Adipocyte (in vitro differentiated cells): ENCODE measurements around the gene DCTPP1.

ENCODE experiments used
- DNase-seq: peaks from one replicate; pipeline ENCODE4 v3.0.0-alpha.2; 2015; ENCODE audit warnings: low read depth
- H3K27me3 ChIP-seq: replicated peaks from 2 replicates; pipeline ENCODE4 v1.7.0; 2013; ENCODE audit warnings: mild to moderate bottlenecking, low read length, moderate library complexity; ENCODE audit not compliant: control insufficient read depth, insufficient read depth
- H3K36me3 ChIP-seq: 2 replicates; pipeline ENCODE4 v1.7.0; 2013; ENCODE audit warnings: low read length, mild to moderate bottlenecking, moderate library complexity; ENCODE audit not compliant: control insufficient read depth, insufficient read depth, severe bottlenecking
- H3K4me1 ChIP-seq: 2 replicates; pipeline ENCODE4 v1.7.0; 2013; ENCODE audit warnings: mild to moderate bottlenecking, low read length, moderate library complexity; ENCODE audit not compliant: control insufficient read depth, insufficient read depth
- H3K4me3 ChIP-seq: 2 replicates; pipeline ENCODE4 v1.7.0; 2013; ENCODE audit warnings: mild to moderate bottlenecking, low read length, moderate library complexity
- H3K9ac ChIP-seq: 2 replicates; pipeline ENCODE4 v1.7.0; 2013; ENCODE audit warnings: mild to moderate bottlenecking, low read length, moderate library complexity
- H3K9me3 ChIP-seq: 2 replicates; pipeline ENCODE4 v1.7.0; 2013; ENCODE audit warnings: mild to moderate bottlenecking, low read length, moderate library complexity; ENCODE audit not compliant: control insufficient read depth

Gene DCTPP1

DNA sequence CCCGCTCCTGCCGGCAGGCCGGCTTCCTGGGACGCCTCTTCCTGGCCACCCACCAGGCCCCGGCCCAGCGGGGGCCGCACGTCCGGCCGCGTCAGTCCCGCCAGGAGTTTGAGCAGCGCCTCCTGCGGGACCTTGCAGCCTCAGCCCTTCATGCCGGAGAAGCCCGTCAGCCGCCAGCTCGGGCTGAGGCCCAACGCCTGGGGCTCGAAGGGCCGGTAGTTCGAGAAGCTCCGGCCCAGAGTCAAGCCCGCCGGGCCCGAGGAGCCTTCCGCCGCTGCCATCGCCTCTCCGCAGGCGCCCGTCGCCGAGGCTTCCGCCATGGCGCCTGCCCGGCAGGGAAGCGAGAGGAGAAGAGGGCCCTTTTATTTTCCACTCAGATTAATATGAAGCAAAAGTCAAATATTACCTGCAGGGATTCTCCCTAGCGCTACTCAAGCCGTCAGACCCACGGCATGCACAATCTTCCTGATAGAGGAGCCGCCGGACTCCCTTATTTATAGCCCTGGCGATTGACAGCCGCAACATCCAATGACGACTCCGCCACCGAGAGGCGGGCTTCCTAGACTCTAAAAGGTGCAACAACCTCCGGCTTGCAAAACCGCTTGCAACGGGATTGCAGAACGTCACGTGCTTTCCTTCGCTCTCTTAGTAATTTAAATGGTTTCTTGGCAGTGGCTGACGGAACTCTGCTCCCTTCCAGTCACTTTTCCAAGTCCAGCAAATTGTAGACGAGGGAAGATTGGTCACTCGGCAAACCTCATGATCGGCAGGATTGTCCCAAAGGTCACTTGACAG lies 15.8 kb upstream of the DCTPP1 start, which contains the start of gene SEPHS2:
TSS of gene SEPHS2 (minus strand) at position 467 of the 795 bp plus-strand sequence. CDS start at position 320, 147 bp downstream.
- peak; percentile 98 for DNase-seq

DNA sequence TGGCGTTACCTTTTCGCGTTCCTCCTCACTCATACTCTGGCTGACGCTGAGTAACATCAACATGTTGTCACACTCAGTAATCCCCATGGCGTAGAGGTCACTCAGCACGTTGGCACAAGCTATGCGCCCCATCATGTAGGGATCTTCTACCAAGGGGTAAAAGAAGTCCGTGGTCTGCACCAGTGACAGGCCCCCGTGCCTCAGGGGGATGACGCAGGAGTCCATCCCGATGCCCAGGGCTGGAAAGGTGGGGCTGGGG lies 15.2 kb upstream of the DCTPP1 start:
- Histone ChIP-seq H3K4me1 (peaks cover 25% of the 10 kb centered on the region), H3K36me3 (peaks cover 15% of the 10 kb centered on the region), H3K4me3 (peak overlapping the region; percentile 91), H3K9ac (peak overlapping the region; percentile 98), H3K27me3 (no peaks in the 10 kb centered on the region), H3K9me3 (no peaks in the 10 kb centered on the region)
- no peak for DNase-seq

More for the DNA sequence above, 15.8 kb upstream of the DCTPP1 start, which contains the start of gene SEPHS2:
- Histone ChIP-seq H3K4me1 (peaks cover 25% of the 10 kb centered on the region), H3K9me3 (no peaks in the 10 kb centered on the region), H3K36me3 (peaks cover 15% of the 10 kb centered on the region), H3K4me3 (peak within 1 kb of the TSS; percentile 91), H3K27me3 (no peaks in the 10 kb centered on the region), H3K9ac (peak within 1 kb of the TSS; percentile 98)

DNA sequence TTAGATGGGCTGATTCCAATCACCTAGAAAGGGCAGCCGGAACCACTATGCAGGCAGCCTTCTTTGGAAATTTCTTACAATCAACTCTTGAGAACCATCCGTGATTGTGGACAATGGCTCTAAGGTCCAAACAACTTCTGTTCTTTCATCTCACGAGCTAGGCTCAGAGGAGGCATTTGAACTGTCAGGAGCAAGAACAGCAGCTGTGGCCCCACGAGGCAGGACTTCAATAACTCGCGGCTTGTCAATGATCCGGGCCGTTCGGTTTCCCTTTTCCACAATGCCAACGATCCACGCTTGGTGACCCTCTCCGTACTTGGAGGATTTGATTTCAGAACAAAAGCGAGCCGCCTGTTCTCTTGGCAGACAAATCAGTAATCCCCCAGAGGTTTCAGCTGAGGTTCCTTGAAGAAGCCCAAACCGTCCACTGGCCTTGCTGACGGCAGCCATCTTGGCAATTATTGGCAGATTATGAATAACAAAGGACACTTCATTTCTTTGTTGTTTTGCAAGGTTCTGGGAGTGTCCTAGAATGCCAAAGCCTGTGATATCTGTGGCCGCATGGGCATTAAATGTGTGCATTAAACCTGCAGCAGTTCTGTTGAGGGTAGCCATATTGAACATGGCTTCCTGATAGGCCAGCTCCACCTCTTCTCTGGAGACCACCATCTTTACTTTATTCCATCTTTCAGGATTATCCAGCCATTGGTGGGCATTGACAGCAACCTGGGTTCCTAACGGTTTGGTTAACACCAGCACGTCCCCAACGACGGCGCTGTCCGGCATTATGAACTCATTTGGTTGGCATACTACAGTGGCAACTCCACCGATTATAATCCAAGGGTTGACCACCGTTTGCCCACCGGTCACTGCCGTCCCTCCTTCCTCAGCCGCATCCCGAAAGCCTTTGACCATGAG lies 14.7 kb upstream of the DCTPP1 start:
- DNase-seq: no peak
- Histone ChIP-seq H3K9ac (peak overlapping the region; percentile 98), H3K4me3 (peak overlapping the region; percentile 91), H3K4me1 (peaks cover 25% of the 10 kb centered on the region), H3K36me3 (peaks cover 15% of the 10 kb centered on the region), H3K9me3 (no peaks in the 10 kb centered on the region), H3K27me3 (no peaks in the 10 kb centered on the region)

DNA sequence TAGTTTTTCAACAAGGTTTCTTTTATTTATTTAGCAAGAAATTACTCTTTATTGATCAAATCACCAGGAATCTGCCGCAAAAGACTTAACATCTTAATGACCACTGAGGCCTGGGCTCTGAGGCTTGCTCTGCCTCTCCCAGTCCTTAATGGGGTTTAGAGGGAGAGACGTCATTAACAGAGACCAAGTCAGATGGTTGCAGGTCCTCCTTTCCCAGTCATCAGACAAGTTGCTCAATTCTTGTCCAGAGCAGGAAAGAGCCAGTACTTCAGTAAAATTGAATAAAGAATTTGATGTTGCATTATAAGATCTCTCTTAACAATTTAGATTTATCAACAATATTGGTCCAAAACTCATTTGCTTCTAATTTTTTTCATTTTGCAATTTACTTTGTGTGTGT lies 13.8 kb upstream of the DCTPP1 start:
- Histone ChIP-seq H3K9me3 (no peaks in the 10 kb centered on the region), H3K36me3 (peaks cover 15% of the 10 kb centered on the region), H3K9ac (no peak overlapping the region), H3K4me3 (peak overlapping the region; percentile 91), H3K27me3 (no peaks in the 10 kb centered on the region), H3K4me1 (peaks cover 25% of the 10 kb centered on the region)
- no peak for DNase-seq

DNA sequence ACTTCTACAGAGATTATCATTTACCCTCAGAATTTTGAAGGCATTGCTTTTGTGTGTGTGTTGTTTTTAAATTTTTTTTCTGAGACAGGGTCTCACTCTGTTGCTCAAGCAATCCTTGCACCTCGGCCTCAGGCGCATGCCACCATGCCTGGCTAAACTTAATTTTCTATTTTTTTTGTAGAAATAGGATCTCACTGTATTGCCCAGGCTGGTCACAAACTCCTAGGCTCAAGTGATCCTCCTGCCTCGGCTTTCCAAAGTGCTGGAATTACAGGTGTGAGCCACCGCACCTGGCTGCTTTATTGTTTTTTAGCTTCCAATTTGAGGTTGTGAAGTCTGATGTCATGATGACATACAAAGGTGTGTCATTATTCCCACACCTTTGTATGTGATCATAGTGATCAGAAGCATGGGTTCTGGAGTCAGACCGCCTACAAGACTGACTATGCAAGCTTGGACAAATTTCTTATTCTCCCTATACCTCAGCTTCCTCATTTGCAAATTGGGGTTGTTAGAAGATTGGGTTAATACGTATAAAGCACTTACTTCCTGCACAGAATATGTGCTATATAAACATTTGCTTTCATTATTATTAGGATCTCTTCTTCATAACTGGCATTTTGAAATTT lies 10.0 kb upstream of the DCTPP1 start:
- no peak overlapping the region for H3K4me3 ChIP-seq
- H3K4me1 ChIP-seq: peaks cover 18% of the 10 kb centered on the region
- no peaks in the 10 kb centered on the region for H3K9me3 ChIP-seq
- H3K27me3 ChIP-seq: no peaks in the 10 kb centered on the region
- H3K36me3 ChIP-seq: peaks cover 15% of the 10 kb centered on the region
- no peak overlapping the region for H3K9ac ChIP-seq
- DNase-seq: no peak

DNA sequence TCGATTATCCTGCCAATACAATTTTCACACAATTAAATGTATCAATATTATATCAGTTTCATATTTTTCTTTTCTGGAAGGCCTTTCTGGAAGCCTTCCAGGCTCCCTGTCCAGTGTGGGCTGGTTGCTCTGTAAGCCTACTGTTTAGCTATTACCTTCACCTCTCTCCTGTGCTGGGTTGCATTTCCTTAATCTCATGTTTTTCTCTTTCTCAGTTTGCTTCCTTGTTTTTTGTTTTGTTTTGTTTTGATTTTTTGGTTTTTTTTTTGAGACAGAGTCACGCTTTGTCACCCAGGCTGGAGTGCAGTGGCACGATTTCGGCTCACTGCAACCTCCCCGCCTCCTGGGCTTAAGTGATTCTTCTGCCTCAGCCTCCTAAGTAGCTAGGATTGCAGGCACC lies 9.0 kb upstream of the DCTPP1 start:
- no peak for DNase-seq
- no peaks in the 10 kb centered on the region for H3K9me3 ChIP-seq
- no peak overlapping the region for H3K4me3 ChIP-seq
- no peaks in the 10 kb centered on the region for H3K27me3 ChIP-seq
- H3K9ac ChIP-seq: no peak overlapping the region
- H3K36me3 ChIP-seq: peaks cover 10% of the 10 kb centered on the region
- H3K4me1 ChIP-seq: peaks cover 8% of the 10 kb centered on the region

DNA sequence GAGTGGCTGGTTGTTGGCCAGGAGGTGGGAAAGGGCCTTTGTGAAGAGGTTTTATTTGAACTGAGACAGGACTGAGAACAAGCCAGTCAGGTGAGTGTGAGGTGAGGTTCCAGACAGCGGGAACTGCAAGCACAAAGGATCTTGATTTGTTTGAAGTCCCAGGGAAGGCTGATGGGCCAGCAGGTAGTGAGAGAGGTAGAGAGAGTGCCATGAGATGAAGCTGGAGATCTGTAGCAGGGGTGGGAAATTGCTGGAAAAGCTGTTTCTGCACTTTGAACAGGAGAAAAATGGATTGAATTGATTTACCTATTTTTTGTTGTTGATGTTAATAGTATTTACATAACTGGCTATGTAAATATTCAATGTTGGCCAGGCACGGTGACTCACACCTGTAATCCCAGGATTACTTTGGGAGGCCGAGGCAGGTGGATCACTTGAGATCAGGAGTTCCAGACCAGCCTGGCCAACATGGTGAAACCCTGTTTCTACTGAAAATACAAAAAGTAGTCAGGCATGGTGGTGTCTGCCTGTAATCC lies 7.7 kb upstream of the DCTPP1 start:
- no peaks in the 10 kb centered on the region for H3K27me3 ChIP-seq
- H3K36me3 ChIP-seq: no peaks in the 10 kb centered on the region
- no peak overlapping the region for H3K9ac ChIP-seq
- H3K9me3 ChIP-seq: no peaks in the 10 kb centered on the region
- no peak for DNase-seq
- no peak overlapping the region for H3K4me3 ChIP-seq
- H3K4me1 ChIP-seq: no peaks in the 10 kb centered on the region

DNA sequence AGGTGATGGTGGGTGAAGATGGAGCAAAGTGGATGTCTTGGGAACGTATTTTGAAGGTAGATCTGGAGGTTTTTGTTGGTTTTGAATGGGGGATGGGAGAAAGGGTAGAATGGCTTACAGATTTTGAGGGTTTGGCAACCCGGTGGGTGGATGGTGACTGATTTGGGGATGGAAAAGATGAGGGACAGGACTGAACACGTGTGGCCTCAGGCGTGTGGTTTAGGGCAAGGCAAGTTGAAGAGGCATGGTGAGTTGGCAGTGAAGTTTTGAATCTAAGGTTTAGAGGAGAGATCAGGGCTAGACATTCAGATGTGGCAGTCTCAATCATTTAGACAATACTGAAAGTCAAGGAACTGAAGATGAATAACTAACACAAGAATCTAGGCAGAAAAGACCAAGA lies 5.0 kb upstream of the DCTPP1 start:
- H3K9ac ChIP-seq: no peak overlapping the region
- no peaks in the 10 kb centered on the region for H3K9me3 ChIP-seq
- no peaks in the 10 kb centered on the region for H3K36me3 ChIP-seq
- DNase-seq: no peak
- peaks cover 7% of the 10 kb centered on the region for H3K4me1 ChIP-seq
- no peaks in the 10 kb centered on the region for H3K27me3 ChIP-seq
- no peak overlapping the region for H3K4me3 ChIP-seq

DNA sequence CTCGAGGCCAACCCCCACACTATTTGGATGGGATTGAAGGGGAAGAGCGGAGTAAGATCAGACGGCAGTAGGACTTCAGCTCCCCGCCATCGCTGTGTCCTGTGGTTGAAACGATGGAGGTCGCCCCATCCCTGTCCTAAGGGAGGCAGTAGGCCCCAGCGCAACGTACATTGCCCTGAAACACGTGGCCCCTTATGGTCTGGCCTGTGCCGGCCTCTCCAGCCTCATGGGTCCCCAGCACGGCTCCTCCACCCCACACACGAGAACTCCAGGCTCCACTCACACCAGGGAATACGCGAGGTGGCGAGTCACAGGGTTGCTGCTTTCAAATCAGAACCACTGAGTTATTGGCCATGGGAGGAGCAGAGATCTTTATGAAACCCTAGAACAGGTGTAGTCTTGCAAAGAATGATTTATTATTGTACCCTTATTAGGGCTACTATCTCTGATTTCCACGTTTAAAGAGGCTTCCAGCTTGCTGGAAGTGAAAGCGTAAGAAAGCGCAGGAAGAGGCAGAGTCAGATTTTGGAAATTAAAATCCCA lies 669 bp upstream of the DCTPP1 start:
- Histone ChIP-seq H3K9ac (peak overlapping the region; percentile 79), H3K4me1 (peaks cover 16% of the 10 kb centered on the region), H3K9me3 (no peaks in the 10 kb centered on the region), H3K27me3 (no peaks in the 10 kb centered on the region), H3K36me3 (no peaks in the 10 kb centered on the region), H3K4me3 (peak overlapping the region; percentile 87)
- DNase-seq: no peak

DNA sequence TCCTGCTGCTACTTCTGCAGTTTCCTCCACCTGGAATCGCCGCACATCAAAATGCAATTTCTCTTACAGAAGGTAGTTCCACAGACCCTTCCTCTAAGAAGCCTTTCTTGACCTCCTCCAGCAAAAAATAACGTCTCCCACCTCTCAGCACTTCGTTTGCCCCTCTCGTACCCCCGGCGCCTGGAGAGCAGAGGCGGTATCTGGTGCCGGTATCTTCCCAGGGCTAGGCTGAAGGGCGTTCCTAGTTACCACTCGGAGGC lies 482 bp downstream of the DCTPP1 start:
- no peaks in the 10 kb centered on the region for H3K9me3 ChIP-seq
- peak overlapping the region; percentile 79 for H3K9ac ChIP-seq
- DNase-seq: no peak
- H3K27me3 ChIP-seq: no peaks in the 10 kb centered on the region
- peaks cover 16% of the 10 kb centered on the region for H3K4me1 ChIP-seq
- peak overlapping the region; percentile 87 for H3K4me3 ChIP-seq
- peaks cover 1% of the 10 kb centered on the region for H3K36me3 ChIP-seq

DNA sequence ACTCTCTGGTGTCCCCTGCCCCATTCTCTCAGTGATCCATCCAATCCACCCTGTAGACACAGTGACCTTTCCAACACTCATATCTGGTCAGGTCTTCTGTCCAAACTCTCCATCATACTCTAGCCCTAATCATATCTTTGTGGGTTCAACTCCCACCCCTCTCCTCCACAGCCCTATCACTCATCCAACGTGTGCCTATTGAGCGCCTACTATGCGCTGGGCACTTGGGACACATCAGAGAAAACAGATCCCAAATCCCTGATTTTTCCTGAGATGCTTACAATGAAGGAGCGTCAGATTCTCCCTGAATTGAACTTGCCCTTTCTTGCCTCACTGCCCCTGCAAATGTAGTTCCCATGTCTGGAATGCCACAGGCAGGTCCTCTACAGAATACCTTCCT lies 1.8 kb downstream of the DCTPP1 start:
- no peak overlapping the region for H3K4me3 ChIP-seq
- H3K9ac ChIP-seq: no peak overlapping the region
- no peaks in the 10 kb centered on the region for H3K9me3 ChIP-seq

More for the DNA sequence above, 1.8 kb downstream of the DCTPP1 start:
- Histone ChIP-seq H3K36me3 (peaks cover 13% of the 10 kb centered on the region), H3K27me3 (no peaks in the 10 kb centered on the region), H3K4me1 (peaks cover 16% of the 10 kb centered on the region)
- no peak for DNase-seq
